GM12875 (cell line): ENCODE results near the gene GRID1.

ENCODE experiments used
- H3K4me3 ChIP-seq: one replicate; pipeline ENCODE4 v1.5.1; 2011; ENCODE audit warnings: low read depth, low read length, control low read depth
- CTCF ChIP-seq: IDR thresholded peaks from 2 replicates; pipeline ENCODE4 v1.5.1; 2011; ENCODE audit warnings: low read depth, mild to moderate bottlenecking, control low read depth, inconsistent platforms, low read length, moderate library complexity, borderline replicate concordance; ENCODE audit not compliant: insufficient read depth

GRID1 gene

GRCh38 chr10:85741626-85742300 is 624.8 kb downstream of the GRID1 start:
- H3K4me3 ChIP-seq: no peak overlapping the region
- TF ChIP-seq CTCF: no peak

GRCh38 chr10:85735997-85736396 is 630.6 kb downstream of the GRID1 start:
- no peak for TF ChIP-seq CTCF
- no peak overlapping the region for H3K4me3 ChIP-seq

- no peak for TF ChIP-seq CTCF
- H3K4me3 ChIP-seq: no peak overlapping the region
These were observed 631.8 kb downstream of the GRID1 start for GRCh38 chr10:85734791-85735190.

GRCh38 chr10:85724215-85724614 is 642.4 kb downstream of the GRID1 start:
- no peak for TF ChIP-seq CTCF
- no peak overlapping the region for H3K4me3 ChIP-seq

GRCh38 chr10:85720931-85721590 is 645.5 kb downstream of the GRID1 start:
- no peak for TF ChIP-seq CTCF
- H3K4me3 ChIP-seq: no peak overlapping the region

- H3K4me3 ChIP-seq: no peak overlapping the region
These were observed 647.2 kb downstream of the GRID1 start for GRCh38 chr10:85719408-85719807.

More at GRCh38 chr10:85719408-85719807, 647.2 kb downstream of the GRID1 start:
- TF ChIP-seq CTCF: no peak
